GM20000 (cell line): ENCODE data around the gene MRPL2.

Experiments
- DNase-seq: peaks from one replicate; pipeline ENCODE4 v3.0.0; 2012; ENCODE audit warnings: low spot score
- CTCF ChIP-seq: IDR thresholded peaks from 2 replicates; pipeline ENCODE4 v1.5.1; 2012; ENCODE audit warnings: mild to moderate bottlenecking, control low read depth; ENCODE audit errors: extremely low read depth, missing control alignments

The MRPL2 gene

GRCh38 chr6:43081043-43081442, 21.8 kb upstream of the MRPL2 start:
- no peak for DNase-seq
- no peak for TF ChIP-seq CTCF

- no peak for TF ChIP-seq CTCF
- no peak for DNase-seq
Observed at GRCh38 chr6:43078691-43079090, 19.5 kb upstream of the MRPL2 start.

- no peak for TF ChIP-seq CTCF
Observed at GRCh38 chr6:43077981-43078511, 18.8 kb upstream of the MRPL2 start.

GRCh38 chr6:43077333-43077809, 18.1 kb upstream of the MRPL2 start:
- TF ChIP-seq CTCF = no peak
- no peak for DNase-seq

More at GRCh38 chr6:43077981-43078511, 18.8 kb upstream of the MRPL2 start:
- DNase-seq = no peak

GRCh38 chr6:43076464-43077332, 17.5 kb upstream of the MRPL2 start:
- DNase-seq = no peak
- TF ChIP-seq CTCF = no peak

GRCh38 chr6:43075670-43076463, 16.6 kb upstream of the MRPL2 start, which contains the start of gene PTK7:
PTK7 (plus strand) TSS chr6:43076314; CDS start chr6:43076489, 175 bp downstream.
- peak; percentile 50 for DNase-seq
- no peak for TF ChIP-seq CTCF
